Activated CD4-positive, CD25-positive, alpha-beta regulatory T cell treated with anti-CD3 and anti-CD28 coated beads, Interleukin-2, amount 50 U/mL, for 72 hours (primary cell): ENCODE data around the gene ELOA.

Source experiments
- DNase-seq: peaks from one replicate; pipeline ENCODE4 v3.0.0; 2021

Gene ELOA

DNA sequence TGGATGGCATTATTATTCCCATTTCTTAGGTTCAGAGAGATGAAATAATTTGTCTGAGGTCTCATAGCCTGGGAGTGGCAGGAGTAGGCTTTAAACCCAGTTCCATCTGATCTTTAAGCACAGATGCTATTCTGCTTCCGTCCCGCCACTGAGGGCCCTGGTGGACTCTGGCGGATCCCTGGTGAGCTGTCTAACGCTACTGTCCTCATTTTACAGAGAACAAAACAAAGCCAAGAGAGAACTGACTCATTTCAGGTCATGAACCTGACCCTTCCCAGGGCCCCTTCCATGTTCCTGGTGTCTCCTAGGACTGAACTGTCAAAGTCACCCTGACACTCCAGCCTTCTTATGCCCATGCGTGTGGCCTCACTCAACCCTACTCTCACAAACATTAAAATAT, 60.4 kb downstream of the ELOA start:
- no peak for DNase-seq

DNA sequence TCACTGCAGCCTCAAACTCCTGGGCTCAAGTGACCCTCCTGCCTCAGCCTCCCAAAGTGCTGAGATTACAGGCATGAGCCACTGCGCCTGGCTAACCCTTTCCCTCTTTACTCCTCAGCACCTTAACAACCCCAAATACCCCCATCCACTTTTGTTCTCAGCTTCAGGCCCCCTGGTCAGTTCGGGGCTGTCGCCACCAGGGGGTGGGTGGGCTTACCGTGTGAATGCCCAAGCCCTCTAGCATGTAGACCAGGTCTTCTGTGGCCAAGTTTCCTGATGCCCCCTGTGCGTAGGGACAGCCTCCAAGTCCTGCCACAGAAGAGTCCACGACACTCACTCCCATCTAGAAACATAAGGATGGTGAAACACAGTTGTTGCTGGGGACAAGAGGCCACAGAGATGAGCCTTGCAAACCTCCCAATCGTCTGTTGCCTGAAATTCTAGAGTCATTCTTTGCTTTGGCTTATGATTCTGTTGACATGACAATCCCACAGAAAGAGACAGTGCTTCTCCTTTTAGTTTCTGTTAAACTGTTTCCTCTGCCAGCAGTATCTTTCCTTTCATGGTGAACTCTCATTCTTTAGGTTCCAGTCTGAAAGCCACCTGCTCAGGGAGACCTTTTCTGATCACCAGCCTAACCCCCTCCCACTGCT, 61.0 kb downstream of the ELOA start:
- no peak for DNase-seq

DNA sequence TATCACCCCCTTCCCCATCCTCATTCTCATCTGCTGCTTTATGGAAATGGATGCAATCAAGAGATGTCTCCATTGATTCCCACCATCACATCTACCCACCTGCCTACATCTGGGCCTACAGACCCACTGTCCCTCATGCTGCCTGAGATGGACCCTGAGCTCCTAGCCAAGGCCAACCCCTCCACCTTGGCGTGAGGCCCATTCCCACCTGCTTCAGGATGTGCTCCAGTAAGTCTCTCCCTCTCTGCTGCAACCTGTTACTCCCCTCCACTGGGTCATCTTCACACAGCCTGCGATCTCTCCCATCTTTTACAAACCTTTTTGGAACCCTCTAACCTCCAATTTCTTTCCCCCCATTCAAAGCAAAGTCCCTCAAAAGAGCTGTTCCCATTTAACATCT, 61.8 kb downstream of the ELOA start:
- no peak for DNase-seq

DNA sequence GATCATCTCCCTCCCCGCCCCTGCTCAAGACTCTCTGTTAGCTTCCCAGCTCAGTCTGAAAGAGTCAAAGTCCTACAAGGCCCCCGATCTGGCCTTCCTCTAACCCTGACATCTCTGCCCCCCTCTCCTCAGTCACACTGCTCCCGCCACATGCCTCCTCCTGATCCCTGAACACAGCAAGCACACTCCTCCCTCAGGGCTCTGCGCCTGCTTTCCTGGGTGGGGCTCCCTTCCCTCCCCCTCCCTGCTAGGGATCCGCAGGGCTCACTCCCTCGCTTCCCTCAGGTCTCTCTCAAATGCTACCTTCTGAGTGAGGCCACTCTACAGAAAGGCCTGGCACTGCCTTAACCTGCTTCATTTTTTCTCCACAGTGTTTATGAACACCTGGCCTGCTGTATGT, 63.0 kb downstream of the ELOA start:
- no peak for DNase-seq

DNA sequence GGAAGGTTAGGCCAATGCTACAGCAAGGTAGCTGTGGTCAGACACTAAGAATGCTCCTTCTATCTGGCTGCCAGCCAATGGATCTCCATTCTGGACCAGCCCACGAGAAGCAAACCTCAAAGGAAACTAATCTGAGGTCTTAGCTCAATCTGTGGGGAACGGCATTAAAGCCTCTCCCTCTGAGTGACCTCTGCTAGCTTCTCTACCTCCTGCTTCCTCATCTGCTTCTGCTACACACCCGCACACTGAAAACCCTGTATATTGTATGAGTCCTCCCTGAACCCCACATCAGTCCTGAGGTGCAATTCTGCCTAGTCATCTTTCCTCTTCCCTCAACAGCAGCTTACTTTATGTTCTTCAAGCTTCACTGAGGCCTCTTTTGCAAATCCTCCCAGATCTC, 64.2 kb downstream of the ELOA start:
- DNase-seq = no peak

DNA sequence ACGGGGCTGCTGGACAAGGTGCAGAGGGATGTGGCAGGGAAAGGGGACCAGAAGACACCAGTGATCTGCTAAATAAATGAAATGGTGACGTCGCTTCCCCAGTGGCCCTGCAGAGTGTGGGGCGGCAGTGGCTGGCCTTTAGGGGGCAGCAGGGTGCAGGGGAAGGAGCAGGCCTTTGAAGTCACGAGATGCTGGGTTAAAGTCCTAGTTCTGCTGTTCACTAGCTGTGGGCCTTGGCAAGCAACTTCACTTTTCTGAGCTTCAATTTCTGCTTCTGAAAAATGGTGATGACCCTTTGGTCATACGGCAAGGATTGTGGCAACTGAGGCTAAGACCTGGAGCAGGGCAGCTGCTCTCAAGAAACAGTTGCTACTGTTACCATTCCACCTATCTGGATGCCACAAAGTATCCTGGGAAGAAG, 66.5 kb downstream of the ELOA start:
- DNase-seq = peak; percentile 73

DNA sequence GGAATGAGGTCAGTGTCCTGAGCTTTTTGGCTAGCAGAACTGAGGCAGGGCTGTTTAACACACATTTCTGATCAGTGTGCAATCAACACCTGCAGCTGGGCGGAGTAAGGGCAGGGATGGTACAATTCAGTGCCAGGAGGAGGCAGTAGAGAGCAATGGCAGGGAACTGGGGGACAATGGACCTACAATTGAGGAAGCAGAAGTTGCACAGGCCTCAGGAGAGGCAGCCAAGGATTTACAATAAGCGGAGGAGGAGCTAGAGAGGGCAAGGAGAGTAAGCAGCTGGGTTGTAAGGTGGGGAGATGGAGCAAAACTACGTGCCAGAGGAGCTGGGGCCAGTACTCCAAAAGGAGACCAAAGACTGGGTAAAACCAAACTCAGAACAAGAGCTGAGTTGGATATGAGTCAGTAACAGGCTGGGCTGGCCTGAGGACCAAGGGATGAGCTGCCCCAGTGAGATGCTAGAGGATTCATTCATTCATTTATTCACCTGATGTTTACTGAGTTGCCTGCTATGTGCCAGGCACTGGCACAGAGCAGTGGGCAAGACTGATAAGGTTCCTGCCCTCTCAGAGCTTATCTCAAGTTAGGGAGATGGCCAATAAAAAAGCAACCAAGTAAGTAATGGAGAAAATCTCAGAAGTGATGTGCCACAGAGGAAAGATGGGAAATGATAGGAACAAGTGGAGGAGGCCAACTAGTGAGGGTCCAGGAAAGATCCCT, 67.7 kb downstream of the ELOA start:
- DNase-seq = peak; percentile 50
